ENCODE measurements around the gene LDLRAD4.

The LDLRAD4 gene

DNA sequence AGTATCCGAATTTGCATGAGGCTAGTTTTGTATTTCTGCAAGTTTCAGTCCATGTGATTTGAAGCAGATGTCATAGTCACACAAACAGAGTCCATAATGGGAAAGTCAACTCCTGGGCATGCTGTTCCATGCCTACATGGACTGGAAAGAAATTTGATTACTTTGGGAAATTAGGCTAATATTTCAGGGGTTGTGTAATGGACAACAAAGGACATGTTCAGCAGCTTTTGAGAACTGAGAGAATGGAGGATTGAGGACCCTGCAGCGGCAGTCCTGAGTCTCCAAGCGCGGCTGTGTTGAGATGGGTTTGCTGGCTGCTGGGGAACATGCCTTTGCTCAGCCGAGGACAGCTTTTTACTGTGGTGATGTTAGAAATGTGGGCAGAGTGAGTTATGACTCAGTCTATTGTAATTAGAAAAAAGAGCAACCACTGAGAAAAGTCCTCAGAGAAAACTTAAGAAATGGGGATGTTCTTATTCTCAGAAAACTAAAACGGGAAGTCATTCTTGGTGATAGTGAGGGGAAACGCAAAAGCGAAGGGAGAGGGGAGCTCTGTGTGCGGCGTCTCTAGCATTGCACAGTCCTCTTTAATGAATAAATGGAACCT is 358.6 kb downstream of the LDLRAD4 start:
- no peak for DNase-seq (ENCODE audit: low read depth)

- DNase-seq (ENCODE audit: low read depth) = no peak
Observed at GRCh38 chr18:13577781-13578180, 359.2 kb downstream of the LDLRAD4 start.

DNA sequence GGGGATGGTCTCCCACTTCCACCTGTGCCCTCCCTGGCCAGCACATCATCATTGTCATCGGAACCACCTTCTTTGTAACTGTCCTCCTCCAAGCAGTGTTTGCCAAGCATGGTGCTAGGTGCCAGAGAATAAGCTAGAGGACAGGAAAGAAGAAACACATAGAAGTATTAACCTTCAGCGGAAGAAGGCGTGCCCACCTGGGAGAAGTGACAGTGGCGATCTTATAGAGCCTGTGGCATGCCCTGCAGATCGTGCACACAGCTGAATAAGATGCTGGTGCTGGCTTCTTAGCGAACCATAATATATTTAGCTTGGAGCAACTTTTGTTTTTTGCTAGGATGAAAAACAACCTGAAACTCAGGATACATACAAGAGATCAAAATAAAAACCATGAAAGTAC is 359.8 kb downstream of the LDLRAD4 start:
- no peak for DNase-seq (ENCODE audit: low read depth)

DNA sequence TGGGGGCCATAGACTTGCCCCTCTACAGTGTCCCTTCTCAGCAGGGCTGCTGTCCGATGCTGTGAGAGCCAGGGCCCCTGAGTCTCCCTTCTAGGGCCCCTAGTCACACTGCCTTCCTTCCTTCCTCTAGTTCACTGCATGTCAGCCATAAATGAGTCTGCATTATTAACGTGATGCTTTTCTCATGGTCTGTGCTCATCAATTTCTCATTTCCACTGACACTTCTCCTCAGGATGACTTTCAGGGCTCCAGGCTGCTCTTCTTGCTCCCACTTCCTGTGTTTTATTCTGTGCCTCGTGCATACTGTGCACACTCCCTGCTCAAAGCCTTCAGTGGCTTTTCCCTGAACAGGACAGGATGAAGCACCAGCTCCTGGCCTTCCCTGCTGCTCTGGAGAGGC is 361.3 kb downstream of the LDLRAD4 start:
- no peak for DNase-seq (ENCODE audit: low read depth)

- DNase-seq (ENCODE audit: low read depth) = no peak
Observed at GRCh38 chr18:13580351-13580750, 361.8 kb downstream of the LDLRAD4 start.

GRCh38 chr18:13580991-13581390 is 362.4 kb downstream of the LDLRAD4 start:
- DNase-seq (ENCODE audit: low read depth) = no peak

- no peak for DNase-seq (ENCODE audit: low read depth)
Observed at GRCh38 chr18:13581496-13582177, 363.1 kb downstream of the LDLRAD4 start.

DNA sequence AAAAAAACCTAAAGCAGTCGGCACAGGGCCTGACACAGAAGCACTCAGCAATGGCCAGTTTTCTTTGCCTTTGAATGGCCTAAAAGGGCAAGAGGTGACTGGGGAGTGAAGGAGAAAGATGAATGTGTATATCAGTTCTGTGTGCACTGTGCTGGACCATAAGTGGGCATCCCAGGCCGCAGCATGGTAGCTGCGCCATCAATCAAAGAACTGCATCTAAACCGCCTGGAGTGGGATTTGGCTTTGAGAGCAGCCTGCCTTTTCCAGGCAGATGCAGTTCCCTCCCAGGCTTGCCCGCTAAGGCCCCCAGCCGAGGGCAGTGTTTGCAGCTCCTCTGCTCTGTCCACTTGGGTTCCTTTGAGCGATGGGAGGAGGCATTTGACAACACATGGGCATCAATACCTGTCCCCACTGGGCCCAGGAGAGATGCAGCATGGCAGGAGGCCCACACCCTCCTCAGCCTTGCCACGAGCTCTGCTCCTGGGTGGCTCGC is 363.7 kb downstream of the LDLRAD4 start:
- DNase-seq (ENCODE audit: low read depth) = no peak

DNA sequence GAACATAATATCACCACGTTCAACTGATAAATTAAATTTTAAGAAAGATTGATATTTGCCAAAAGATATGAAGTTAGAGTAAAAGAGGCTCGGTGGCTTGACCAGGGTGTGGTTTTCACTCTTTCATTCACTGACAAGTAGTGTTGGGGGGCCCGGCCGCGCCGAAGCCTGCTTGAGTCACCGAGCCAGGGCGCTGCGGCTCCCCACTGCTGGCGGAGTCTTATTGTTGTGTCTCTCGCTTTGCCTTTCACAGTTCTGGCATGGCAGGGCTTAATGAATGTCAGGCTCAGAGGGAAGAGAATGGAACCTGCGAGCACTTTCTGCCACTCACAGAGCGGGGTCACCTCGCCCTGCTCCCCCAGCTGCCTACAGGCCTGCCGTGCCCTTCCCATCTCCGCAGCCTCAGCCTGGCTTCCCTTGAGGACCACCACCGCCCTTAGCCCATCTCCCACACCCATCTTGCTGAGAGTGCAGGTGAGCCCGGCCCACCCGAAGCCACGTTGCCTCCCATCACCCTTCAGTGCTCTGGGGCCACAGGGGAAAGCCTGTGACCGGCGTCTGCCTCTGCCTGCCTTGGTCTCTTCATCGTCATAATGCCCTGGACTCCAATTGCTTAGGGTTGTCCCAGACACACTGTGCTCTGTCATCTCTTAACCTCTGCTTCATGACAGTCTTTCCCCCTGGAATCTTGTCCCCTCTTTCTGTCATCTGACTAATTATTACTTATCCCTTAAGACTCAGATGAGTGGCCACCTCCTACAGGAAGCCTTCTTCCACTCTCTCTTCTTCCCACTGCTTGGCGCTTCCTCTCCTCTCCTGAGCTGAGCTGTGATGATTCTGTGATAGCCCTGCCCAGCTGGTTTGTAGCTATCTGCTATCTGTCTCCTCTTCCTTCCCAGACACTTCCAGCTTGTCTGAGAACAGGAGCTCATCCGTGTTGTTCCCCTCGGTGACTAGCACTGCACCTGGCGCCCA is 365.3 kb downstream of the LDLRAD4 start:
- no peak for DNase-seq (ENCODE audit: low read depth)

- no peak for DNase-seq (ENCODE audit: low read depth)
Observed at GRCh38 chr18:13584825-13585224, 366.3 kb downstream of the LDLRAD4 start.

DNA sequence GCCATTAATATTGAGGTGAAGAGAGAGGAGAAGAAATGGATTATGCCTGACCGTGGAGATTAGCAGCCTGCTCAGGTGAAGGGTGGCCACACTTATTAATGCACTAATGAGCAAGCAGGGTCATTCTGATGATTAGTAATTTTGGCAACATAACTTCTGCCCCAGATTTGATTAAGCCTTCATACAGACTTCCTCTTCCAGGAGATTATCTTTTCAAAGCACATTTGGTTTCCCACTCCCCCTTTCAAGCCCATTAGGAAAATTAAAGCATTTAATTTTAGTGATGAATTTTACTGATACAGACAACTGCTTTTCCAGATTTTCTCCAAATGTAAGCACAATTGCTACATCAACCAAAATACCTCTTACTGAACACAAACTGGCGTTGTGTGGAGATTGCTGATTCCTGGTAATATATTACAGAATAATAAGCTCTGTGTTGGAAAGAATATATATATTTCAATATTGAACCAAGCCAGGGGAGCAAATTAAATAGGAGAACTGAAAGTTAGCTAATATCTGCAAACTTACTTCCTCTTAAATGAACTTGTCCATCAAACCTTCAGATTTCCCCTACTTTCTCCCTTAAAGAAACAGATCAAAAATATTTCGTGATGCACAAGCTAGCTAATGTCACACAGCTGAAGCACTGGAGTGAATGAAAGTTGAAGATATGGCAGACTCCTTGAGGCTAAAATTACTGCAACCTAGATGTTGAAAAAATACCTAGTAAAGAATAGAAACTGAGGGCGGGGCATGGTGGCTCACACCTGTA is 367.0 kb downstream of the LDLRAD4 start:
- DNase-seq (ENCODE audit: low read depth) = no peak

DNA sequence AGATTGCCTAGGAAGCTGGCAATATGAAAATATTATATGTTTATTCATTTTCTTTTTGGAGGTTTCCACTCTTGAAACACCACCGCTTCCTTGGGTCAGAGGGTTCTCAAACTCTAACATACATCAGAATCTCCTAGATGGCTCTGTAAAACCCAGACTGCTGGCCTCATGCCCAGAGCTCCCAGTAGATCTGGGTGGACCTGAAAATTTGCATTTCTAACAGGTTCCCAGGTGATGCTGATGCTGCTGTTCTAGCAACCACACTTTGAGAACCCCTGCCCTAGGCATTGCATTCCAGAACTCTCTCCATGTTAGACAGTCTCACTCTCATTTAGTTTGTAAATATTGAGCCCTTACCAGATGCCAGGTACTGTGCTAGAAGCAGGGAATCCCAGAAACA is 368.4 kb downstream of the LDLRAD4 start:
- DNase-seq (ENCODE audit: low read depth) = no peak

DNA sequence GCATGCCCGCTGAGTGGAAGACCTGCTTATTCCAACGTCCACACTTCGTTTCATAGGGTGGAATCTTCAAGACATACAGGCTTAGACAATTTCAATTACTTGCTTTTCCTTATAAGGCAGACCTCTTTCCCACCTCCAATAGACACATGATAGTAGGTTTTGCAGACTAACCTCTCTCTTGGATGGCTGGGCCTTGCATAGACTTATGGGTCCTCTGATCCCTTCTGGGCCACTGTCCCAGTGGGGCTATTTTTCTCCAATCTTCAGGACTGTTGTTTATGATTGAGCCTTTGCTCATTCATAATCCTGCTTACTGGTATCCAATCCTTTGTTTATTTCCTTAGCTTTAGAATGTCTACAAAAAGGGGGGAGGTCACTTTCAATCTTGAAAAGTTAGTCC is 368.9 kb downstream of the LDLRAD4 start:
- no peak for DNase-seq (ENCODE audit: low read depth)

GRCh38 chr18:13587937-13588336 is 369.4 kb downstream of the LDLRAD4 start:
- no peak for DNase-seq (ENCODE audit: low read depth)

- DNase-seq (ENCODE audit: low read depth) = no peak
Observed at GRCh38 chr18:13589316-13589715, 370.8 kb downstream of the LDLRAD4 start.

DNA sequence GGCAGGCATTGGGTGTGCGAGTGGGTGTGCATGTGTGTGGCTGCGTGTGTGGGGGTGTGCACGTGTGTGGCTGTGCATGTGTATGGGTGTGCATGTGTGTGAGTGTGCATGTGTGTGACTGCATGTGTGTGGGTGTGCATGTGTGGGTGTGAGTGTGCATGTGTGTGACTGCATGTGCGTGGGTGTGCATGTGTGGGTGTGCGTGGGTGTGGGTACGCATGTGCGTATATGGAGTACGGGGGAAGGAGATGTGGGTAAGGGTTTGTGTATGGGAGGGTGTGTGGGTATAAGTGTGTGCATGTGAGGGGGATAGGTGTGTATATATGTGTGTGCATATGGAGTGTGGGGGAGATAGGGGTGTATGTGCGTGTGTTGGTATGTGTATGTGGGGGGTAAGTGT is 371.4 kb downstream of the LDLRAD4 start:
- DNase-seq (ENCODE audit: low read depth) = no peak

DNA sequence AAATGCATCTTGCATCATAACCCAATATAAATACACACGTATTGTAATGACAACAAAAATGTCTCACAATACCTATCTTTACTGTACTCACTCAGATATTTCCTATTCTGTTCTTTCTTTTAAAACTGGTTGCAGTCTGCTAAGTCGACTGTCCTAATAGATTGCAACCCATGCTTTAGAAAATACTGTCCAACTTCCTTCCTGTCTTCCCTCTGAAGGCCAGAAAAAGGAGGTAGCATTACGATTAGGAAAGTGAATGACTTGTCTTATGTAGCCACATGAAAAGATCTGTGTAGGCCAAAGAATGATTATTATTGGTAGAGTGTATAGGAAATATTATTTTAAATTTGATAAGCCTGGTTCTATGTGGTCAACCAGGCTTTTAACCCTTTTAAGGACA is 373.7 kb downstream of the LDLRAD4 start:
- no peak for DNase-seq (ENCODE audit: low read depth)

- DNase-seq (ENCODE audit: low read depth) = no peak
Observed at GRCh38 chr18:13594551-13594950, 376.0 kb downstream of the LDLRAD4 start.

DNA sequence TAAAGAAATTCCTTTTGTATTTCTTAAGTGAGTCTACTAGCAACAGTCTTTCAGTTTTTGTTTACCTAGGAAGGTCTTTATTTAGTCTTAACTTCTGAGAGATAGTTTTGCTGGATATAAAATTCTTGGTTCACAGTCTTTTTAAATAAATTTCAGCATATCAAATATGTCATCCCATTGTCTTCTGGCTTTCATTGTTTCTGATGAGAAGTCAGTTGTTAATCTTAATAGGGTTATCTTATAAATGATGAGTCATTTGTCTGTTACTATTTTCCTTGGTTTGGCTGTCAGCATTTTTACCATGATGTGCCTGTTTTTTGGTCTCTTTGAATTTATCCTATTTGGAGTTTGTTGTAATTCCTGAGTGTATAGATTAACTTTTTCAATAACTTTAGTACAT is 378.5 kb downstream of the LDLRAD4 start:
- no peak for DNase-seq (ENCODE audit: low read depth)

DNA sequence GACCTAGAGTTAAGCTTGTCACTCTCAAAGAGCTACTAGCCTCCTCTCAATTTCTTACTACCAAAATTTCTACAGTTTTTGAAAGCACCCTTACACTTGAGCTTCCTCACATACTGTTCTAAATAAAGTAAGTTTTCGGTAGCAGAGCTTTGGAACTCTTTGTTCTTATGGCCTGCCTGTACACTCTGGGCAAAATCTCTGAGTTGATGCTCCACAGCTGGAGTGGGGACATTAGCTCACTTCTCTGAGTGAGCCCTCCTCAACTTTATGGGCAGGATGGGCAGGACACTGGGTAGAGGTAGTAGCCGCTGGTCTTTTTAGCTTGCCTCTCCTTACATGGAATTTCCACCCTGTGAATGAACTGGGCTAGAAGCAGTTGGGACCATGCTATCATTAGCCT is 380.0 kb downstream of the LDLRAD4 start:
- DNase-seq (ENCODE audit: low read depth) = no peak

DNA sequence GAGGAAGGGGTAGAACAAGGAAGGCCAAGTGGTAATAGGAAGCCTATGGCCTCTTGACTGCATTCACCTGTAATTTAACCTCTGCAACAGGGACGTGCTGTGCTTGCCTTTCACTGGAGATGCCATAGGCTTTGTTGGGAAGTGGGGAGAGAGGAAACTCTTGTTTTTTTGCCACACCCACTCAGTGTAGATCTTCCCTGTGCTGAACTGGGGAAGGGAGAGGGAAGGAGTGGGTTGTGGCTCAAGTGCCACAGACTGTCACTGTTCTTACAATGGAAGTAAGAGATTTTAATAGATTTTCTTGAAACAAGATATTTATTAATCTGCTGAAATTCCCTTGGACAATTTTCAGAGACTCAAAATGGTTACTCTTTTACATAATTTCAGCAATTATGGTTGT is 380.5 kb downstream of the LDLRAD4 start:
- no peak for DNase-seq (ENCODE audit: low read depth)
